CD4-positive, alpha-beta T cell treated with Interleukin-17A for 4 hours (primary cell): ENCODE results near the gene PTH1R.
A peak's percentile ranks its signal among the peaks of the same experiment; 100 is the strongest.

Experiments used
- DNase-seq: peaks from one replicate; pipeline ENCODE4 v3.0.0-alpha.2; 2020; ENCODE audit warnings: mixed read lengths

The PTH1R gene

GRCh38 chr3:46850468-46850779, 27.1 kb upstream of the PTH1R start:
- no peak for DNase-seq

GRCh38 chr3:46851364-46852333, 25.9 kb upstream of the PTH1R start:
- DNase-seq: no peak

GRCh38 chr3:46852334-46852720, 25.2 kb upstream of the PTH1R start:
- no peak for DNase-seq

- no peak for DNase-seq
Measured at GRCh38 chr3:46852839-46853355, 24.6 kb upstream of the PTH1R start.

- DNase-seq: no peak
Measured at GRCh38 chr3:46853441-46854415, 23.8 kb upstream of the PTH1R start.

- DNase-seq: no peak
Measured at GRCh38 chr3:46854555-46854991, 22.9 kb upstream of the PTH1R start.

GRCh38 chr3:46856576-46857471, 20.7 kb upstream of the PTH1R start:
- DNase-seq: no peak

- DNase-seq: no peak
Measured at GRCh38 chr3:46857485-46858341, 19.8 kb upstream of the PTH1R start.

- DNase-seq: no peak
Measured at GRCh38 chr3:46858456-46858855, 19.1 kb upstream of the PTH1R start.

GRCh38 chr3:46859001-46859710, 18.4 kb upstream of the PTH1R start:
- DNase-seq: no peak

GRCh38 chr3:46860017-46860809, 17.3 kb upstream of the PTH1R start:
- peak; percentile 35 for DNase-seq

- DNase-seq: no peak
Measured at GRCh38 chr3:46860810-46861604, 16.5 kb upstream of the PTH1R start.

- no peak for DNase-seq
Measured at GRCh38 chr3:46861605-46862368, 15.7 kb upstream of the PTH1R start.

GRCh38 chr3:46862369-46863025, 15.0 kb upstream of the PTH1R start:
- no peak for DNase-seq

GRCh38 chr3:46863261-46863782, 14.2 kb upstream of the PTH1R start, which contains the start of gene MYL3:
TSS of gene MYL3 (minus strand) at chr3:46863444. CDS start at chr3:46863390, 54 bp downstream.
- no peak for DNase-seq

GRCh38 chr3:46864061-46864881, 13.2 kb upstream of the PTH1R start:
- DNase-seq: no peak
